ENCODE results near the gene CEND1.

DNA sequence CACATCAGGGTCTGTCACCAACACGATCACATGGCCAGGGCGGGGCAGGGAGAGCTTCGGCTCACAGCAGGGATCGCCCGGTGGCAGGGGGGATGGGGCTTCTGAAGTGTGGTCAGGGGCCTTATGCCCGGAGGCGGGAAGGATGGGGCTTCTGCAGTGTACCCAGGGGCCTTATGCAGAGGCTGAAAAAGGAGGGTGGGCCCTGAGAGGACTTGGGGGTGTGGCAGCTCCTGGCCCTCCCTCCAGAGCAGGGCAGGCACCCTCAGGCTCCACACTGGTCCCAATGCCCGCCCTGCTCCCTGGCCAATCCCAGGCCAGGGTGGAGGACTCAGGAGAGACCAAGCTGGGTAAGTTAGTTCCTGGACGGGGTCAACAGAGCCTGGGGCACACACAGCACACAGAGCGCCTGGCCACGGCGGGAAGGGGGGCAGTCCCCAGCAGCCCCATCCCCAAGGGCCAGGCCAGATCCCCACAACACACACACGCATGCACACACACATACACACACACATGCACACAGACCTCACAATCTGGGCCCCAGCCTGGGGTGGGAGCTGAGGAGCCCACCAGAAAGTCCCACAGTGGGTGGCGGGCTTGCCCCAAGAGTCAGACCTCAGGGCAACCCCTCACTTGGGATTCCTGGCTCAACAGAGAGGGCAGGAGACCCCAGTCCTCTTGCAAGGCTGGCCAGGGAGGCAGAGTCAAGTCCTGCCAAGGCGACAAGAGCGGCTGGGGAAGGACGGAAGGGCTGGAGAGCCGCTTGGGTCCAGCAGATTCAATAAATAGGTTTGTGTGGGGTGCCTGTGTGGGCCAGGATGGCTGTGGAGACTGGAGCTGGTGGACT, 1.1 kb upstream of the CEND1 start:
- TF ChIP-seq POLR2A (IDR thresholded peaks at IDR 0.05): no peak
- TF ChIP-seq, protein P1, sequence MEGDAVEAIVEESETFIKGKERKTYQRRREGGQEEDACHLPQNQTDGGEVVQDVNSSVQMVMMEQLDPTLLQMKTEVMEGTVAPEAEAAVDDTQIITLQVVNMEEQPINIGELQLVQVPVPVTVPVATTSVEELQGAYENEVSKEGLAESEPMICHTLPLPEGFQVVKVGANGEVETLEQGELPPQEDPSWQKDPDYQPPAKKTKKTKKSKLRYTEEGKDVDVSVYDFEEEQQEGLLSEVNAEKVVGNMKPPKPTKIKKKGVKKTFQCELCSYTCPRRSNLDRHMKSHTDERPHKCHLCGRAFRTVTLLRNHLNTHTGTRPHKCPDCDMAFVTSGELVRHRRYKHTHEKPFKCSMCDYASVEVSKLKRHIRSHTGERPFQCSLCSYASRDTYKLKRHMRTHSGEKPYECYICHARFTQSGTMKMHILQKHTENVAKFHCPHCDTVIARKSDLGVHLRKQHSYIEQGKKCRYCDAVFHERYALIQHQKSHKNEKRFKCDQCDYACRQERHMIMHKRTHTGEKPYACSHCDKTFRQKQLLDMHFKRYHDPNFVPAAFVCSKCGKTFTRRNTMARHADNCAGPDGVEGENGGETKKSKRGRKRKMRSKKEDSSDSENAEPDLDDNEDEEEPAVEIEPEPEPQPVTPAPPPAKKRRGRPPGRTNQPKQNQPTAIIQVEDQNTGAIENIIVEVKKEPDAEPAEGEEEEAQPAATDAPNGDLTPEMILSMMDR (IDR thresholded peaks at IDR 0.05): no peak
- no peak for TF ChIP-seq EP300 (IDR thresholded peaks at IDR 0.05)

All from gastroesophageal sphincter (tissue), 3 donors.